GM21515 (cell line): ENCODE measurements around the gene PAX7.
"Not testable (repeated sequence)": the region's sequence is repeated elsewhere in the genome, so short reads cannot be mapped to it uniquely, and the experiment has no call there.

Experiments
- ATAC-seq: cut with Tn5 transposase; IDR thresholded peaks from one replicate; pipeline ENCODE4 v1.9.1; 2021; ENCODE audit not compliant: unreplicated experiment

PAX7 gene

GRCh38 chr1:18724801-18725200, 94.2 kb downstream of the PAX7 start:
- no peak for ATAC-seq

- no peak for ATAC-seq
Observed at GRCh38 chr1:18725231-18725895, 94.7 kb downstream of the PAX7 start.

GRCh38 chr1:18726368-18726767, 95.7 kb downstream of the PAX7 start:
- ATAC-seq: no peak

GRCh38 chr1:18727956-18728355, 97.3 kb downstream of the PAX7 start:
- ATAC-seq: no peak

GRCh38 chr1:18730321-18730720, 99.7 kb downstream of the PAX7 start:
- no peak for ATAC-seq

- no peak for ATAC-seq
Observed at GRCh38 chr1:18731148-18731547, 100.5 kb downstream of the PAX7 start.

- ATAC-seq: no peak
Observed at GRCh38 chr1:18731591-18732235, 101.1 kb downstream of the PAX7 start.

- no peak for ATAC-seq
Observed at GRCh38 chr1:18732686-18733085, 102.0 kb downstream of the PAX7 start.

GRCh38 chr1:18734001-18734400, 103.4 kb downstream of the PAX7 start:
- ATAC-seq: no peak

GRCh38 chr1:18734461-18735223, 104.0 kb downstream of the PAX7 start:
- no peak for ATAC-seq

GRCh38 chr1:18735224-18735997, 104.8 kb downstream of the PAX7 start:
- ATAC-seq: no peak

- no peak for ATAC-seq
Observed at GRCh38 chr1:18736958-18737357, 106.3 kb downstream of the PAX7 start.

- ATAC-seq: no peak
Observed at GRCh38 chr1:18738126-18738525, 107.5 kb downstream of the PAX7 start.

- no peak for ATAC-seq
Observed at GRCh38 chr1:18738617-18739016, 108.0 kb downstream of the PAX7 start.

GRCh38 chr1:18739408-18739807, 108.8 kb downstream of the PAX7 start:
- no peak for ATAC-seq

- no peak for ATAC-seq
Observed at GRCh38 chr1:18739897-18740296, 109.3 kb downstream of the PAX7 start.

GRCh38 chr1:18740617-18741016, 110.0 kb downstream of the PAX7 start:
- ATAC-seq: no peak

- ATAC-seq: no peak
Observed at GRCh38 chr1:18743233-18743632, 112.6 kb downstream of the PAX7 start.

GRCh38 chr1:18744381-18744780, 113.7 kb downstream of the PAX7 start:
- ATAC-seq: not testable (repeated sequence)

- no peak for ATAC-seq
Observed at GRCh38 chr1:18746981-18747380, 116.3 kb downstream of the PAX7 start.

- ATAC-seq: no peak
Observed at GRCh38 chr1:18747671-18748070, 117.0 kb downstream of the PAX7 start.
